Measurements from ENCODE around the gene TIAL1. TPM values are rescaled to one million over a fixed set of nuclear protein-coding genes. Genes with fewer than 3 reads are reported as not detected.
A peak's percentile ranks its signal among the peaks of the same experiment; 100 is the strongest.

Gene TIAL1
- 100 to 1,000 TPM; 208 to 219 TPM for total RNA-seq

GRCh38 chr10:119596537-119597404 lies at the start of gene TIAL1:
TSS of gene TIAL1 (minus strand) at chr10:119596964. CDS start at chr10:119596465, 499 bp downstream.
- DNase-seq (ENCODE audit: low spot score in 2 of 2), result peak; percentile 86 to 90
- peak within 1 kb of the TSS; percentile 96 to 99 for H3K27ac Mint-ChIP-seq
- H3K36me3 Mint-ChIP-seq, result peaks cover 42 to 45% of the 10 kb centered on the region in 2 donors
- ATAC-seq, result peak; percentile 86 to 91
- H3K9me3 Mint-ChIP-seq, result no peaks in the 10 kb centered on the region

- peaks cover 0 to 4% of the 10 kb centered on the region in 2 donors for H3K36me3 Mint-ChIP-seq
Observed at GRCh38 chr10:119644994-119645393, 48.2 kb upstream of the TIAL1 start.

GRCh38 chr10:119644205-119644814 lies 47.5 kb upstream of the TIAL1 start:
- DNase-seq (ENCODE audit: low spot score in 2 of 2) (no peak), ATAC-seq (no peak)
- H3K36me3 Mint-ChIP-seq, result peaks cover 0 to 4% of the 10 kb centered on the region in 2 donors
- peaks cover 0 to 7% of the 10 kb centered on the region in 2 donors for H3K9me3 Mint-ChIP-seq
- H3K27ac Mint-ChIP-seq, result no peak overlapping the region

More at GRCh38 chr10:119644994-119645393, 48.2 kb upstream of the TIAL1 start:
- no peak for ATAC-seq
- Mint-ChIP-seq H3K9me3 (peaks cover 3 to 11% of the 10 kb centered on the region in 2 donors), H3K27ac (no peak overlapping the region)
- DNase-seq (ENCODE audit: low spot score in 2 of 2), result no peak

GRCh38 chr10:119643306-119644204 lies 46.8 kb upstream of the TIAL1 start:
- H3K27ac Mint-ChIP-seq, result no peak overlapping the region
- peaks cover 0 to 4% of the 10 kb centered on the region in 2 donors for H3K36me3 Mint-ChIP-seq
- ATAC-seq (no peak), DNase-seq (ENCODE audit: low spot score in 2 of 2) (no peak)
- peaks cover 0 to 7% of the 10 kb centered on the region in 2 donors for H3K9me3 Mint-ChIP-seq

- Mint-ChIP-seq H3K36me3 (peaks cover 0 to 4% of the 10 kb centered on the region in 2 donors), H3K27ac (no peak overlapping the region), H3K9me3 (peaks cover 0 to 7% of the 10 kb centered on the region in 2 donors)
- DNase-seq (ENCODE audit: low spot score in 2 of 2) (no peak), ATAC-seq (peak; percentile 55 to 70)
Observed at GRCh38 chr10:119642556-119643111, 45.9 kb upstream of the TIAL1 start.

GRCh38 chr10:119640875-119641526 lies 44.2 kb upstream of the TIAL1 start:
- ATAC-seq (no peak), DNase-seq (ENCODE audit: low spot score in 2 of 2) (no peak)
- Mint-ChIP-seq H3K27ac (no peak overlapping the region), H3K9me3 (peaks cover 0 to 3% of the 10 kb centered on the region in 2 donors), H3K36me3 (no peaks in the 10 kb centered on the region)

- Mint-ChIP-seq H3K9me3 (no peaks in the 10 kb centered on the region), H3K36me3 (no peaks in the 10 kb centered on the region), H3K27ac (no peak overlapping the region)
- ATAC-seq (no peak), DNase-seq (ENCODE audit: low spot score in 2 of 2) (no peak)
Observed at GRCh38 chr10:119640384-119640783, 43.6 kb upstream of the TIAL1 start.

- DNase-seq (ENCODE audit: low spot score in 2 of 2) (no peak), ATAC-seq (no peak)
- no peaks in the 10 kb centered on the region for H3K36me3 Mint-ChIP-seq
- no peak overlapping the region for H3K27ac Mint-ChIP-seq
- no peaks in the 10 kb centered on the region for H3K9me3 Mint-ChIP-seq
Observed at GRCh38 chr10:119638982-119639381, 42.2 kb upstream of the TIAL1 start.

- ATAC-seq (no peak), DNase-seq (ENCODE audit: low spot score in 2 of 2) (no peak)
- Mint-ChIP-seq H3K36me3 (no peaks in the 10 kb centered on the region), H3K27ac (no peak overlapping the region), H3K9me3 (no peaks in the 10 kb centered on the region)
Observed at GRCh38 chr10:119637631-119638030, 40.9 kb upstream of the TIAL1 start.

GRCh38 chr10:119634219-119634544 lies 37.4 kb upstream of the TIAL1 start:
- DNase-seq (ENCODE audit: low spot score in 2 of 2) (no peak), ATAC-seq (no peak)
- Mint-ChIP-seq H3K9me3 (no peaks in the 10 kb centered on the region), H3K36me3 (no peaks in the 10 kb centered on the region), H3K27ac (no peak overlapping the region)

- DNase-seq (ENCODE audit: low spot score in 2 of 2) (no peak), ATAC-seq (no peak)
- no peaks in the 10 kb centered on the region for H3K9me3 Mint-ChIP-seq
- H3K36me3 Mint-ChIP-seq, result no peaks in the 10 kb centered on the region
- H3K27ac Mint-ChIP-seq, result no peak overlapping the region
Observed at GRCh38 chr10:119633538-119634218, 36.9 kb upstream of the TIAL1 start.

GRCh38 chr10:119630300-119630699 lies 33.5 kb upstream of the TIAL1 start:
- Mint-ChIP-seq H3K27ac (no peak overlapping the region), H3K9me3 (no peaks in the 10 kb centered on the region), H3K36me3 (no peaks in the 10 kb centered on the region)
- DNase-seq (ENCODE audit: low spot score in 2 of 2), result no peak
- no peak for ATAC-seq

GRCh38 chr10:119625570-119626280 lies 29.0 kb upstream of the TIAL1 start:
- no peak for DNase-seq (ENCODE audit: low spot score in 2 of 2)
- peak; percentile 47 to 66 for ATAC-seq
- no peaks in the 10 kb centered on the region for H3K36me3 Mint-ChIP-seq
- H3K27ac Mint-ChIP-seq, result no peak overlapping the region
- no peaks in the 10 kb centered on the region for H3K9me3 Mint-ChIP-seq

- H3K9me3 Mint-ChIP-seq, result no peaks in the 10 kb centered on the region
- no peaks in the 10 kb centered on the region for H3K36me3 Mint-ChIP-seq
- ATAC-seq (no peak), DNase-seq (ENCODE audit: low spot score in 2 of 2) (no peak)
- H3K27ac Mint-ChIP-seq, result no peak overlapping the region
Observed at GRCh38 chr10:119621078-119621384, 24.3 kb upstream of the TIAL1 start.
